GM12864 (cell line): ENCODE measurements around the gene HNRNPA2B1.
"Not testable (repeated sequence)": the region's sequence is repeated elsewhere in the genome, so short reads cannot be mapped to it uniquely, and the experiment has no call there.

ENCODE experiments used
- DNase-seq: peaks from one replicate; pipeline ENCODE4 v3.0.0-alpha.2; 2011; ENCODE audit warnings: low read depth
- H3K4me3 ChIP-seq: 2 replicates; pipeline ENCODE4 v1.5.1; 2011; ENCODE audit warnings: mild to moderate bottlenecking, low read depth, low read length, control low read depth
- TF ChIP-seq, protein P1 (sequence below): IDR thresholded peaks from 2 replicates; pipeline ENCODE4 v1.5.1; 2011; ENCODE audit warnings: low read depth, mild to moderate bottlenecking, moderate library complexity, low read length, control low read depth, inconsistent platforms; ENCODE audit errors: missing control alignments

Gene HNRNPA2B1

GRCh38 chr7:26197153-26198115 is 3.1 kb downstream of the HNRNPA2B1 start:
- TF ChIP-seq, protein P1, sequence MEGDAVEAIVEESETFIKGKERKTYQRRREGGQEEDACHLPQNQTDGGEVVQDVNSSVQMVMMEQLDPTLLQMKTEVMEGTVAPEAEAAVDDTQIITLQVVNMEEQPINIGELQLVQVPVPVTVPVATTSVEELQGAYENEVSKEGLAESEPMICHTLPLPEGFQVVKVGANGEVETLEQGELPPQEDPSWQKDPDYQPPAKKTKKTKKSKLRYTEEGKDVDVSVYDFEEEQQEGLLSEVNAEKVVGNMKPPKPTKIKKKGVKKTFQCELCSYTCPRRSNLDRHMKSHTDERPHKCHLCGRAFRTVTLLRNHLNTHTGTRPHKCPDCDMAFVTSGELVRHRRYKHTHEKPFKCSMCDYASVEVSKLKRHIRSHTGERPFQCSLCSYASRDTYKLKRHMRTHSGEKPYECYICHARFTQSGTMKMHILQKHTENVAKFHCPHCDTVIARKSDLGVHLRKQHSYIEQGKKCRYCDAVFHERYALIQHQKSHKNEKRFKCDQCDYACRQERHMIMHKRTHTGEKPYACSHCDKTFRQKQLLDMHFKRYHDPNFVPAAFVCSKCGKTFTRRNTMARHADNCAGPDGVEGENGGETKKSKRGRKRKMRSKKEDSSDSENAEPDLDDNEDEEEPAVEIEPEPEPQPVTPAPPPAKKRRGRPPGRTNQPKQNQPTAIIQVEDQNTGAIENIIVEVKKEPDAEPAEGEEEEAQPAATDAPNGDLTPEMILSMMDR, result no peak
- DNase-seq, result no peak
- H3K4me3 ChIP-seq, result peak overlapping the region; percentile 19

- TF ChIP-seq, protein P1, result no peak
- no peak for DNase-seq
Observed at GRCh38 chr7:26195867-26196657, 4.5 kb downstream of the HNRNPA2B1 start.

GRCh38 chr7:26195182-26195581 is 5.4 kb downstream of the HNRNPA2B1 start:
- TF ChIP-seq, protein P1, result no peak
- no peak for DNase-seq
- H3K4me3 ChIP-seq, result no peak overlapping the region; the same call in 1 of the 2 replicates

More at GRCh38 chr7:26195867-26196657, 4.5 kb downstream of the HNRNPA2B1 start:
- H3K4me3 ChIP-seq, result peak overlapping the region; percentile 19; the same call in 1 of the 2 replicates

DNA sequence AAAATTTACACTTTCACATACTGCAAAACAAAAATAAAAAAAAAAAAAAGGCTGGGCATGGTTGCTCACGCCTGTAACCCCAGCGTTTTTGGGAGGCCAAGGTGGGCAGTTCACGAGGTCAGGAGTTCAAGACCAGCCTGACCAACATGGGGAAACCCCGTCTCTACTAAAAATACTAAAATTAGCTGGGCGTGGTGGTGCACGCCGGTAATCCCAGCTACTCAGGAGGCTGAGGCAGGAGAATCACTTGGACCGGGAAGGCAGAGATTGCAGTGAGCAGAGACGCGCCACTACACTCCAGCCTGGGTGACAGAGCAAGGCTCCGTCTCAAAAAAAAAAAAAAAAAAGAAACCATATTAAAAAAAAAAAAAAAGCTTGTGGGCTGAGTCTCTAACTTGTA is 5.8 kb downstream of the HNRNPA2B1 start:
- not testable (repeated sequence) for DNase-seq, H3K4me3 ChIP-seq

DNA sequence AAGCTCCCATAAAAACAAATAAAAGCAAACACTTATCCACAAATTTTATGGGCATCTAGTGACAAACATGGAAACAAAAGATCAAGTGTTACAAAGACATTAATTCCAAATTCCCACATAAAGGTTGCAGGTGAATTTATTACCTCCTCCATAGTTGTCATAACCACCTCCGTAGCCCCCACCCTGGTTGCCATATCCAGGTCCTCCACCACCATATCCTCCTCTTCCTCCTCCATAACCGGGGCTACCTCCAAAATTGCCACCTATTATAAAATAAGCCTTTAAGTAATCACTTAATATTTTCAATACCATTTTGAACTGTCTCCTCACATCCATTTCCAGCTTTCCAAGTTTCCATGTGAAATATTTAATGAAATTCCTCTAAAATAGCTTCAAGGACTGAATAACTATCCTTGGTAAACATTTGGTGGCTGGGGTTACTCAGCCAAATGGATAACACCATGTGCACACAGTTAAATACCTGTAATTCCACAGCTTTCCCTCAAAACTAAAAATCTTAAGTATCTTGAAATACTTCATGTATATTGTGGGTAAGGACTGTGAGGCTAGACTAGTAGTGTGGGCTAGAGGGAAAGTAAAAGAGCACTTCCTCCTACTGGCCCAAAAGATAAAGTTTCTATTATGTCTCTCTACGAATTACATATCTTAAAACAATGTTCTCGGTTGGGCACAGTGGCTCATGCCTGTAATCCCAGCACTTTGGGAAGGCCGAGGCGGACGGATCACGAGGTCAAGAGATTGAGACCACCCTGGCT is 6.9 kb downstream of the HNRNPA2B1 start:
- TF ChIP-seq, protein P1, result no peak
- H3K4me3 ChIP-seq, result no peak overlapping the region
- no peak for DNase-seq

DNA sequence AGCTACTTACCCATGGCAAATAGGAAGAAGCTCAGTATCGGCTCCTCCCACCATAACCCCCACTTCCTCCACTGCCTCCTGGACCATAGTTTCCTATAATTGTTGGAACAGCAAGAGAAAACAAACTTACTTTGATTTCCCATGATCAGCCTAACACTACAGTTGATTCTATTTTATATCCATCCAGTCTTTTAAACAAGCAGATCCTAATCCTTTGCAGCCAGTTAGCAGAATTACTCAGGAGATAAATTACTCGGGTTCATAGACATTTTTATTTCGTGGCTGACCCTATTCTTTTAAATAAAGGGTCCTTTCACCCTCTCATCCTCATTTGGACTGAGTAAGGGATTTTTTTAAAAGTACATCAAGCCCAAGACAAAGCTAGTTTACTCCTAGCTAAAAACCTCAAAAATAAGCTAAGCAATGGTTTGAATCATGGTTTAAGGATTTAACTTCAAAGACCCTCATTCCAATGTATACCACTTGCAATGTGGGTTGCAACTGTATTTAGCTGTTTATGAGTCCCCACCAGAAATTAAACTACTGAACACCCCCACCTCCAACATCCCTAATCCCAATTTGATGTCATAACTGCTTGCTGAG is 8.0 kb downstream of the HNRNPA2B1 start:
- DNase-seq, result no peak
- TF ChIP-seq, protein P1, result no peak
- H3K4me3 ChIP-seq, result no peak overlapping the region
